ENCODE data around the gene PPM1G. TPM values are rescaled to one million over a fixed set of nuclear protein-coding genes. Genes with fewer than 3 reads are reported as not detected.

Gene PPM1G
- polyA plus RNA-seq, 1 experiment, result 48.6 TPM

- DNase-seq (ENCODE audit: low read depth, low spot score), result no peak
- peaks cover 2% of the 10 kb centered on the region; the same call in 1 of the 2 replicates for H3K9me3 ChIP-seq (ENCODE audit: control insufficient read depth, insufficient read depth, low read length)
- peak overlapping the region; percentile 89 for H3K4me3 ChIP-seq (ENCODE audit: low read depth, low read length)
- H3K27ac ChIP-seq (ENCODE audit: low read depth, low read length), result no peak overlapping the region
- TF ChIP-seq CTCF (IDR thresholded peaks at IDR 0.05; ENCODE audit: low read depth, low read length), result peak; percentile 70
- POLR2A ChIA-PET, result interaction anchor here (0.7 to 3.1 kb wide), 2 partner anchors 21 to 41 kb away, joined by 3 to 43 read pairs; partner anchors contain the start of gene NRBP1
- CTCF ChIA-PET, result interaction anchor here (1.4 to 3.4 kb wide), 3 partner anchors 14 to 275 kb away, joined by 5 to 16 read pairs (median 12); no protein-coding TSS in a partner anchor
- peaks cover 3% of the 10 kb centered on the region for H3K27me3 ChIP-seq (ENCODE audit: control insufficient read depth, insufficient read depth, low read length)
Observed at GRCh38 chr2:27407798-27408491, 1.4 kb downstream of the PPM1G start.

GRCh38 chr2:27400348-27401135 is 8.8 kb downstream of the PPM1G start:
- CTCF ChIA-PET, result interaction anchor here (0.8 to 1.3 kb wide), 4 partner anchors 9 to 283 kb away, joined by 3 to 7 read pairs (median 3); partner anchors contain the start of gene PPM1G
- POLR2A ChIA-PET, result no interaction called here
- TF ChIP-seq CTCF (IDR thresholded peaks at IDR 0.05; ENCODE audit: low read depth, low read length), result no peak

GRCh38 chr2:27398962-27399361 is 10.4 kb downstream of the PPM1G start:
- POLR2A ChIA-PET, result no interaction called here
- no peaks in the 10 kb centered on the region; the same call in 1 of the 2 replicates for H3K9me3 ChIP-seq (ENCODE audit: control insufficient read depth, insufficient read depth, low read length)

More at GRCh38 chr2:27400348-27401135, 8.8 kb downstream of the PPM1G start:
- DNase-seq (ENCODE audit: low read depth, low spot score), result no peak
- Histone ChIP-seq H3K9me3 (ENCODE audit: control insufficient read depth, insufficient read depth, low read length) (no peaks in the 10 kb centered on the region; the same call in 1 of the 2 replicates), H3K4me3 (ENCODE audit: low read depth, low read length) (no peak overlapping the region), H3K27ac (ENCODE audit: low read depth, low read length) (no peak overlapping the region), H3K27me3 (ENCODE audit: control insufficient read depth, insufficient read depth, low read length) (no peaks in the 10 kb centered on the region)

GRCh38 chr2:27393225-27393624 is 16.2 kb downstream of the PPM1G start:
- Histone ChIP-seq H3K4me3 (ENCODE audit: low read depth, low read length) (no peak overlapping the region), H3K9me3 (ENCODE audit: control insufficient read depth, insufficient read depth, low read length) (no peaks in the 10 kb centered on the region), H3K27ac (ENCODE audit: low read depth, low read length) (no peak overlapping the region), H3K27me3 (ENCODE audit: control insufficient read depth, insufficient read depth, low read length) (no peaks in the 10 kb centered on the region)
- CTCF ChIA-PET, result interaction anchor here (1.1 kb wide), 1 partner anchor 35 kb away, joined by 3 read pairs; no protein-coding TSS in a partner anchor
- TF ChIP-seq CTCF (IDR thresholded peaks at IDR 0.05; ENCODE audit: low read depth, low read length), result no peak
- POLR2A ChIA-PET, result no interaction called here
- DNase-seq (ENCODE audit: low read depth, low spot score), result no peak

More at GRCh38 chr2:27398962-27399361, 10.4 kb downstream of the PPM1G start:
- no peak overlapping the region for H3K4me3 ChIP-seq (ENCODE audit: low read depth, low read length)
- no peaks in the 10 kb centered on the region for H3K27me3 ChIP-seq (ENCODE audit: control insufficient read depth, insufficient read depth, low read length)
- H3K27ac ChIP-seq (ENCODE audit: low read depth, low read length), result no peak overlapping the region
- TF ChIP-seq CTCF (IDR thresholded peaks at IDR 0.05; ENCODE audit: low read depth, low read length), result no peak
- CTCF ChIA-PET, result no interaction called here
- no peak for DNase-seq (ENCODE audit: low read depth, low spot score)

Measured in AG04450 (cell line).